ENCODE measurements around the gene CECR2.

- TF ChIP-seq CTCF (IDR thresholded peaks at IDR 0.05) (no peak), PRDM15 (CRISPR knock-in tag; IDR thresholded peaks at IDR 0.05) (no peak), CREB1 (CRISPR knock-in tag; IDR thresholded peaks at IDR 0.05) (no peak), FOXP1 (CRISPR knock-in tag; IDR thresholded peaks at IDR 0.05; ENCODE audit: borderline replicate concordance) (no peak), ZNF423 (CRISPR knock-in tag; IDR thresholded peaks at IDR 0.05) (no peak), RELA (CRISPR knock-in tag; IDR thresholded peaks at IDR 0.05; ENCODE audit: borderline replicate concordance) (no peak), ZBTB21 (CRISPR knock-in tag; IDR thresholded peaks at IDR 0.05; ENCODE audit: borderline replicate concordance) (no peak), NR2C2 (CRISPR knock-in tag; IDR thresholded peaks at IDR 0.05) (no peak), SMAD4 (CRISPR knock-in tag; IDR thresholded peaks at IDR 0.05) (no peak), MAX (CRISPR knock-in tag; IDR thresholded peaks at IDR 0.05) (no peak), ZSCAN18 (CRISPR knock-in tag; IDR thresholded peaks at IDR 0.05) (no peak)
- TF ChIP-seq, protein P1, sequence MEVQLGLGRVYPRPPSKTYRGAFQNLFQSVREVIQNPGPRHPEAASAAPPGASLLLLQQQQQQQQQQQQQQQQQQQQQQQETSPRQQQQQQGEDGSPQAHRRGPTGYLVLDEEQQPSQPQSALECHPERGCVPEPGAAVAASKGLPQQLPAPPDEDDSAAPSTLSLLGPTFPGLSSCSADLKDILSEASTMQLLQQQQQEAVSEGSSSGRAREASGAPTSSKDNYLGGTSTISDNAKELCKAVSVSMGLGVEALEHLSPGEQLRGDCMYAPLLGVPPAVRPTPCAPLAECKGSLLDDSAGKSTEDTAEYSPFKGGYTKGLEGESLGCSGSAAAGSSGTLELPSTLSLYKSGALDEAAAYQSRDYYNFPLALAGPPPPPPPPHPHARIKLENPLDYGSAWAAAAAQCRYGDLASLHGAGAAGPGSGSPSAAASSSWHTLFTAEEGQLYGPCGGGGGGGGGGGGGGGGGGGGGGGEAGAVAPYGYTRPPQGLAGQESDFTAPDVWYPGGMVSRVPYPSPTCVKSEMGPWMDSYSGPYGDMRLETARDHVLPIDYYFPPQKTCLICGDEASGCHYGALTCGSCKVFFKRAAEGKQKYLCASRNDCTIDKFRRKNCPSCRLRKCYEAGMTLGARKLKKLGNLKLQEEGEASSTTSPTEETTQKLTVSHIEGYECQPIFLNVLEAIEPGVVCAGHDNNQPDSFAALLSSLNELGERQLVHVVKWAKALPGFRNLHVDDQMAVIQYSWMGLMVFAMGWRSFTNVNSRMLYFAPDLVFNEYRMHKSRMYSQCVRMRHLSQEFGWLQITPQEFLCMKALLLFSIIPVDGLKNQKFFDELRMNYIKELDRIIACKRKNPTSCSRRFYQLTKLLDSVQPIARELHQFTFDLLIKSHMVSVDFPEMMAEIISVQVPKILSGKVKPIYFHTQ (CRISPR knock-in tag; IDR thresholded peaks at IDR 0.05), result no peak
- TF ChIP-seq, protein P2, sequence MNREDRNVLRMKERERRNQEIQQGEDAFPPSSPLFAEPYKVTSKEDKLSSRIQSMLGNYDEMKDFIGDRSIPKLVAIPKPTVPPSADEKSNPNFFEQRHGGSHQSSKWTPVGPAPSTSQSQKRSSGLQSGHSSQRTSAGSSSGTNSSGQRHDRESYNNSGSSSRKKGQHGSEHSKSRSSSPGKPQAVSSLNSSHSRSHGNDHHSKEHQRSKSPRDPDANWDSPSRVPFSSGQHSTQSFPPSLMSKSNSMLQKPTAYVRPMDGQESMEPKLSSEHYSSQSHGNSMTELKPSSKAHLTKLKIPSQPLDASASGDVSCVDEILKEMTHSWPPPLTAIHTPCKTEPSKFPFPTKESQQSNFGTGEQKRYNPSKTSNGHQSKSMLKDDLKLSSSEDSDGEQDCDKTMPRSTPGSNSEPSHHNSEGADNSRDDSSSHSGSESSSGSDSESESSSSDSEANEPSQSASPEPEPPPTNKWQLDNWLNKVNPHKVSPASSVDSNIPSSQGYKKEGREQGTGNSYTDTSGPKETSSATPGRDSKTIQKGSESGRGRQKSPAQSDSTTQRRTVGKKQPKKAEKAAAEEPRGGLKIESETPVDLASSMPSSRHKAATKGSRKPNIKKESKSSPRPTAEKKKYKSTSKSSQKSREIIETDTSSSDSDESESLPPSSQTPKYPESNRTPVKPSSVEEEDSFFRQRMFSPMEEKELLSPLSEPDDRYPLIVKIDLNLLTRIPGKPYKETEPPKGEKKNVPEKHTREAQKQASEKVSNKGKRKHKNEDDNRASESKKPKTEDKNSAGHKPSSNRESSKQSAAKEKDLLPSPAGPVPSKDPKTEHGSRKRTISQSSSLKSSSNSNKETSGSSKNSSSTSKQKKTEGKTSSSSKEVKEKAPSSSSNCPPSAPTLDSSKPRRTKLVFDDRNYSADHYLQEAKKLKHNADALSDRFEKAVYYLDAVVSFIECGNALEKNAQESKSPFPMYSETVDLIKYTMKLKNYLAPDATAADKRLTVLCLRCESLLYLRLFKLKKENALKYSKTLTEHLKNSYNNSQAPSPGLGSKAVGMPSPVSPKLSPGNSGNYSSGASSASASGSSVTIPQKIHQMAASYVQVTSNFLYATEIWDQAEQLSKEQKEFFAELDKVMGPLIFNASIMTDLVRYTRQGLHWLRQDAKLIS (CRISPR knock-in tag; IDR thresholded peaks at IDR 0.05; ENCODE audit: borderline replicate concordance), result no peak
- TF ChIP-seq, protein P3, sequence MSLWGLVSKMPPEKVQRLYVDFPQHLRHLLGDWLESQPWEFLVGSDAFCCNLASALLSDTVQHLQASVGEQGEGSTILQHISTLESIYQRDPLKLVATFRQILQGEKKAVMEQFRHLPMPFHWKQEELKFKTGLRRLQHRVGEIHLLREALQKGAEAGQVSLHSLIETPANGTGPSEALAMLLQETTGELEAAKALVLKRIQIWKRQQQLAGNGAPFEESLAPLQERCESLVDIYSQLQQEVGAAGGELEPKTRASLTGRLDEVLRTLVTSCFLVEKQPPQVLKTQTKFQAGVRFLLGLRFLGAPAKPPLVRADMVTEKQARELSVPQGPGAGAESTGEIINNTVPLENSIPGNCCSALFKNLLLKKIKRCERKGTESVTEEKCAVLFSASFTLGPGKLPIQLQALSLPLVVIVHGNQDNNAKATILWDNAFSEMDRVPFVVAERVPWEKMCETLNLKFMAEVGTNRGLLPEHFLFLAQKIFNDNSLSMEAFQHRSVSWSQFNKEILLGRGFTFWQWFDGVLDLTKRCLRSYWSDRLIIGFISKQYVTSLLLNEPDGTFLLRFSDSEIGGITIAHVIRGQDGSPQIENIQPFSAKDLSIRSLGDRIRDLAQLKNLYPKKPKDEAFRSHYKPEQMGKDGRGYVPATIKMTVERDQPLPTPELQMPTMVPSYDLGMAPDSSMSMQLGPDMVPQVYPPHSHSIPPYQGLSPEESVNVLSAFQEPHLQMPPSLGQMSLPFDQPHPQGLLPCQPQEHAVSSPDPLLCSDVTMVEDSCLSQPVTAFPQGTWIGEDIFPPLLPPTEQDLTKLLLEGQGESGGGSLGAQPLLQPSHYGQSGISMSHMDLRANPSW (CRISPR knock-in tag; conservative IDR thresholded peaks at IDR 0.05; ENCODE audit: low read depth), result no peak
Measured at GRCh38 chr22:17342361-17342760, 26.9 kb upstream of the CECR2 start.

Data from WTC11 (cell line).